OCI-LY1 (cell line): Measurements from ENCODE around the gene COBL.

Source experiments
- H2AFZ ChIP-seq: fragments of 200-600 bp; sonication (generic), shearing (Covaris generic); 2 replicates; pipeline ENCODE4 v1.6.0; 2014; ENCODE audit warnings: antibody characterized with exemption, mild to moderate bottlenecking, low read length
- H3F3A ChIP-seq: fragments of 200-600 bp; sonication (generic), shearing (Covaris generic); 2 replicates; pipeline ENCODE4 v1.6.0; 2014; ENCODE audit warnings: mild to moderate bottlenecking, antibody characterized with exemption, low read length, moderate library complexity; ENCODE audit not compliant: insufficient read depth
- H3K27ac ChIP-seq: fragments of 200-600 bp; sonication (generic); 2 replicates; pipeline ENCODE4 v1.5.1; 2014; ENCODE audit warnings: low read length, mixed run types, mild to moderate bottlenecking, low read depth; ENCODE audit not compliant: poor library complexity, severe bottlenecking
- H3K27me3 ChIP-seq: fragments of 200-600 bp; sonication (generic); 2 replicates; pipeline ENCODE4 v1.6.0; 2014; ENCODE audit warnings: antibody characterized with exemption, mild to moderate bottlenecking, low read length, moderate library complexity; ENCODE audit not compliant: insufficient read depth
- H3K36me3 ChIP-seq: fragments of 200-600 bp; sonication (generic); 2 replicates; pipeline ENCODE4 v1.6.1; 2014; ENCODE audit warnings: mild to moderate bottlenecking, antibody characterized with exemption, low read length, moderate library complexity, mixed read lengths; ENCODE audit not compliant: insufficient read depth
- H3K4me1 ChIP-seq: fragments of 200-600 bp; sonication (generic); 2 replicates; pipeline ENCODE4 v1.5.1; 2014; ENCODE audit warnings: mild to moderate bottlenecking, low read length, moderate library complexity; ENCODE audit not compliant: insufficient read depth, severe bottlenecking
- H3K4me2 ChIP-seq: fragments of 200-600 bp; sonication (generic), shearing (Covaris generic); 2 replicates; pipeline ENCODE4 v1.6.1; 2014; ENCODE audit warnings: low read length
- H3K4me3 ChIP-seq: fragments of 200-600 bp; sonication (generic); 2 replicates; pipeline ENCODE4 v1.5.1; 2014; ENCODE audit warnings: low read length, low read depth, mild to moderate bottlenecking, mixed read lengths; ENCODE audit not compliant: poor library complexity, severe bottlenecking
- H3K79me2 ChIP-seq: fragments of 200-600 bp; shearing (Covaris generic); 2 replicates; pipeline ENCODE4 v1.6.1; 2016; ENCODE audit warnings: mixed run types, low read length, mixed read lengths; ENCODE audit not compliant: insufficient read depth
- H3K9ac ChIP-seq: fragments of 200-600 bp; sonication (generic), shearing (Covaris generic); 2 replicates; pipeline ENCODE4 v1.6.1; 2014; ENCODE audit warnings: mild to moderate bottlenecking, low read length, mixed read lengths
- H3K9me2 ChIP-seq: fragments of 200-600 bp; sonication (generic), shearing (Covaris generic); 2 replicates; pipeline ENCODE4 v1.6.1; 2014; ENCODE audit warnings: low read depth, mild to moderate bottlenecking, low read length, mixed read lengths
- H3K9me3 ChIP-seq: fragments of 200-600 bp; shearing (Covaris generic); 2 replicates; pipeline ENCODE4 v1.6.1; 2014; ENCODE audit warnings: low read length, mixed read lengths
- H4K20me1 ChIP-seq: fragments of 200-600 bp; sonication (generic), shearing (Covaris generic); 2 replicates; pipeline ENCODE4 v1.6.0; 2016; ENCODE audit warnings: mild to moderate bottlenecking, low read length; ENCODE audit not compliant: insufficient read depth
- EZH2 ChIP-seq: fragments of 200-600 bp; sonication (generic), shearing (Covaris generic); IDR thresholded peaks from 2 replicates; pipeline ENCODE4 v1.8.0; 2017; ENCODE audit warnings: borderline replicate concordance, mixed run types, mild to moderate bottlenecking, antibody characterized with exemption, low read length, moderate library complexity, mixed read lengths
- TF ChIP-seq, protein P1 (sequence below): fragments of 200-600 bp; sonication (generic), shearing (Covaris generic); IDR thresholded peaks from 2 replicates; pipeline ENCODE4 v1.5.1; 2017; ENCODE audit warnings: mild to moderate bottlenecking, antibody characterized with exemption, low read length, moderate library complexity, mixed read lengths

Gene COBL

DNA sequence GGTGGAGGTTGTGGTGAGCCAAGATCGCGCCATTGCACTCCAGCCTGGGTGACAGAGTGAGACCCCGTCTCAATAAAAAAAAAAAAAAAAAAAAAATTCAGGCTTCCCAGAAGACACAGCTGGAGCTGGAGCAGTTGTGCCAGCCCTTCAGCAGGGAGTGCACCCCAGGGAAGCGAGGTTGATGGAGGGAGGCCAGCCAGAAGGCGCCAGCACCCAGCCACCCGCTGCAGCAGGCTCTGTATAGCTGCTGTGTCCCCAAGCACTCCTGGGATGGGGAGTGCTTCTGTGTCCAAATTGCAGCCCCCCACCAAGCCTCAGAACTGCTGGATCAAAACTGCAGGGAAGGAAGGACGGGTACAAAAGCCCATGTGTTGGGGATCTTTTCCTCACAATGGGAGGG, 47.8 kb downstream of the COBL start:
- H3K4me2 ChIP-seq: no peak overlapping the region
- H3K27ac ChIP-seq: no peak overlapping the region
- H3K4me1 ChIP-seq: no peaks in the 10 kb centered on the region
- H3F3A ChIP-seq: no peaks in the 10 kb centered on the region
- no peak overlapping the region for H3K4me3 ChIP-seq
- H3K36me3 ChIP-seq: no peaks in the 10 kb centered on the region
- no peaks in the 10 kb centered on the region for H3K9me2 ChIP-seq
- H3K9ac ChIP-seq: no peak overlapping the region
- no peaks in the 10 kb centered on the region for H4K20me1 ChIP-seq
- H2AFZ ChIP-seq: no peak overlapping the region
- no peaks in the 10 kb centered on the region for H3K9me3 ChIP-seq
- H3K79me2 ChIP-seq: no peaks in the 10 kb centered on the region
- no peaks in the 10 kb centered on the region; the same call in 1 of the 2 replicates for H3K27me3 ChIP-seq
- TF ChIP-seq, protein P1, sequence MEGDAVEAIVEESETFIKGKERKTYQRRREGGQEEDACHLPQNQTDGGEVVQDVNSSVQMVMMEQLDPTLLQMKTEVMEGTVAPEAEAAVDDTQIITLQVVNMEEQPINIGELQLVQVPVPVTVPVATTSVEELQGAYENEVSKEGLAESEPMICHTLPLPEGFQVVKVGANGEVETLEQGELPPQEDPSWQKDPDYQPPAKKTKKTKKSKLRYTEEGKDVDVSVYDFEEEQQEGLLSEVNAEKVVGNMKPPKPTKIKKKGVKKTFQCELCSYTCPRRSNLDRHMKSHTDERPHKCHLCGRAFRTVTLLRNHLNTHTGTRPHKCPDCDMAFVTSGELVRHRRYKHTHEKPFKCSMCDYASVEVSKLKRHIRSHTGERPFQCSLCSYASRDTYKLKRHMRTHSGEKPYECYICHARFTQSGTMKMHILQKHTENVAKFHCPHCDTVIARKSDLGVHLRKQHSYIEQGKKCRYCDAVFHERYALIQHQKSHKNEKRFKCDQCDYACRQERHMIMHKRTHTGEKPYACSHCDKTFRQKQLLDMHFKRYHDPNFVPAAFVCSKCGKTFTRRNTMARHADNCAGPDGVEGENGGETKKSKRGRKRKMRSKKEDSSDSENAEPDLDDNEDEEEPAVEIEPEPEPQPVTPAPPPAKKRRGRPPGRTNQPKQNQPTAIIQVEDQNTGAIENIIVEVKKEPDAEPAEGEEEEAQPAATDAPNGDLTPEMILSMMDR: no peak
- no peak for TF ChIP-seq EZH2

DNA sequence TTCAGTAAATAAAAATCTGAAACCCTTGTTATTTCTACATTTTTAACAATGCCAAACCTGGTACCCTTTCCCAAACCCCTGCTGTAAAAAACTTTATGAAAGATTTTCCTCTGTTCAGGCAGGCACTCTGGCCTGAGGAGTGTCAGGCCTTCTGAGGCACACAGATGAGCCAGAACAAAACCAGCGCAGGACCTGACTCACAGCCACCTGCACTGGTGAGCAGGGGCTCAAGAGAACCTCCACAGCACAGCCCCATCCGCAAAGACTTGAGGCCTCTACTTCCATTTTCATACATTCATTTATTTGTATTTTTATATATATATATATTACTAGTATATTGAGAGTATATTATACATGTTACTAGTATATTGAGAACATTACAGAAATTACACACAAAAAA, 49.4 kb downstream of the COBL start:
- no peaks in the 10 kb centered on the region for H3K36me3 ChIP-seq
- H2AFZ ChIP-seq: no peak overlapping the region
- H3K79me2 ChIP-seq: no peaks in the 10 kb centered on the region
- no peak overlapping the region for H3K4me3 ChIP-seq
- no peaks in the 10 kb centered on the region for H3K4me1 ChIP-seq
- H3K27me3 ChIP-seq: no peaks in the 10 kb centered on the region
- H3K9me2 ChIP-seq: no peaks in the 10 kb centered on the region
- H3K27ac ChIP-seq: no peak overlapping the region
- no peak overlapping the region for H3K4me2 ChIP-seq
- TF ChIP-seq EZH2: no peak
- TF ChIP-seq, protein P1: no peak
- no peaks in the 10 kb centered on the region for H3K9me3 ChIP-seq
- H4K20me1 ChIP-seq: no peaks in the 10 kb centered on the region
- H3F3A ChIP-seq: no peaks in the 10 kb centered on the region
- H3K9ac ChIP-seq: no peak overlapping the region

DNA sequence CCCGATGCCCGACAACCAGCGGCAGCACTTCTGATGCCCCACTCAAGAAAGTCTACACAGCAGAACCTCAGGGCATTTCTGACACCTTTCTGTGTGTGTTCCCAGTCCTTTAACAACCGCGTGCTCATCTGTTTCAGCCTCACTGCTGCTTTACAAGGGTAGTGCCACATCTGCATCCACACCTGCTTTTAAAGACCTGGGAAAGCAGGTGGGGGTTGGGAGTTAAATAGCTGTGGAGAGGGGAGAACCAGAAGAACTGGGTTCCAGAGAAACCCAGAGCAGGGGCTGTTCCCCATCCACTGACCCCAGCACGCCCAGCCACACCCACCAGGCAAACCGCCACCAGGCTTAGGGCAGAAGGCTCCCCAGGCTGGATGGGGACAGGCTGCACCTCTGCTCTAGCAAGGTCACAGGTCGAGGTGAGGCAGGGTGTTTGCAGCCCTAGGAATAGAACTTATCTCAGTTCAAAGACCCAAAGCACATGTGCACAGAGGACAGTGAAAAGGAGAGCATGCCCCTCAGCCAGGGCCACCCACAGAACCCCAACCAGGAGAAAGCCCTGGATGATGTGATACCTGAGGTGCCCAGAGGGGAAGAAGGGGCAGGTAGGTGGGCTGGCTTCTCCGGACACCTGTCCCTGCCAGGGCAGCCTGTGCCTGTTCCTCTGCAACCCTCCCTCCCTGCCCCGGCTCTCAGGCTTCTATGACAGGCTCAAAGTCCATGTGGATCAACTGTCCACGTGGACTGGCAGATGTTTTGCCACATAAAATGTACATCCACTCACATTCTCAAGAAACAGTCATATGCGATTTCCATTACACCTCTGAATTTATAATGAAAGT, 51.3 kb downstream of the COBL start:
- Histone ChIP-seq H4K20me1 (no peaks in the 10 kb centered on the region), H3K9me3 (no peaks in the 10 kb centered on the region), H3K27ac (no peak overlapping the region), H3K36me3 (no peaks in the 10 kb centered on the region), H3K4me3 (no peak overlapping the region), H3F3A (no peaks in the 10 kb centered on the region), H3K9ac (no peak overlapping the region), H3K27me3 (peaks cover 4% of the 10 kb centered on the region; the same call in 1 of the 2 replicates), H3K9me2 (no peaks in the 10 kb centered on the region), H3K4me2 (no peak overlapping the region), H2AFZ (no peak overlapping the region), H3K79me2 (no peaks in the 10 kb centered on the region), H3K4me1 (no peaks in the 10 kb centered on the region)
- TF ChIP-seq EZH2: no peak
- TF ChIP-seq, protein P1: no peak
